CD4-positive, CD25-positive, alpha-beta regulatory T cell (primary cell): ENCODE data around the gene TCEA2. TPM values are rescaled to one million over a fixed set of nuclear protein-coding genes. Genes with fewer than 3 reads are reported as not detected.

Experiments used
- ATAC-seq, 2 donors: fragments of 150-1000 bp; cut with Tn5 transposase; one replicate each; pipeline ENCODE4 v1.10.0; 2021; ENCODE audit warnings: low read depth in 2 of 2, moderate number of reproducible peaks in 2 of 2, moderate library complexity in 1 of 2
- DNase-seq, 3 donors: peaks; one replicate each; pipeline versions ENCODE4 v3.0.0 to v3.0.0-alpha.2; 2012 to 2022; ENCODE audit warnings: mixed read lengths in 1 of 3
- H3K27ac ChIP-seq: one replicate; pipeline ENCODE4 v1.7.0; 2013; ENCODE audit warnings: mild to moderate bottlenecking, low read length; ENCODE audit not compliant: insufficient read depth, poor library complexity, severe bottlenecking
- H3K27me3 ChIP-seq: one replicate; pipeline ENCODE4 v1.7.0; 2013; ENCODE audit warnings: low read length; ENCODE audit not compliant: control insufficient read depth, insufficient read depth
- H3K36me3 ChIP-seq: one replicate; pipeline ENCODE4 v1.7.0; 2013; ENCODE audit warnings: mild to moderate bottlenecking, low read length, moderate library complexity; ENCODE audit not compliant: control insufficient read depth, insufficient read depth
- H3K4me1 ChIP-seq: 2 replicates; pipeline ENCODE4 v1.7.0; 2013; ENCODE audit warnings: mild to moderate bottlenecking, low read length; ENCODE audit not compliant: insufficient read depth, control insufficient read depth, poor library complexity, severe bottlenecking
- H3K4me3 ChIP-seq: one replicate; pipeline ENCODE4 v1.7.0; 2013; ENCODE audit warnings: low read depth, mild to moderate bottlenecking, low read length, moderate library complexity
- H3K9me3 ChIP-seq, 2 experiments: 1 replicate in 1 of 2; 2 replicates in 1 of 2; pipeline ENCODE4 v1.7.0; 2013; ENCODE audit warnings: low read length in 2 of 2, mild to moderate bottlenecking in 1 of 2, moderate library complexity in 1 of 2; ENCODE audit not compliant: control insufficient read depth in 2 of 2
- H3K27ac Mint-ChIP-seq, 3 donors: one replicate each; pipeline ENCODE4 v1.8.0; 2020 to 2022; ENCODE audit warnings: mild to moderate bottlenecking in 3 of 3, mixed read lengths in 3 of 3, moderate library complexity in 2 of 3
- H3K27me3 Mint-ChIP-seq: one replicate; pipeline ENCODE4 v1.8.0; 2022; ENCODE audit warnings: mild to moderate bottlenecking, mixed read lengths
- H3K36me3 Mint-ChIP-seq: one replicate; pipeline ENCODE4 v1.8.0; 2020; ENCODE audit warnings: mixed read lengths
- H3K4me1 Mint-ChIP-seq, 4 donors: one replicate each; pipeline ENCODE4 v1.8.0; 2020 to 2022; ENCODE audit warnings: mixed read lengths in 4 of 4, mild to moderate bottlenecking in 1 of 4
- H3K4me3 Mint-ChIP-seq, 4 donors: one replicate each; pipeline ENCODE4 v1.8.0; 2020 to 2022; ENCODE audit warnings: mild to moderate bottlenecking in 4 of 4, mixed read lengths in 4 of 4, moderate library complexity in 3 of 4
- H3K9me3 Mint-ChIP-seq, 7 donors: one replicate each; pipeline ENCODE4 v1.8.0; 2020 to 2022; ENCODE audit warnings: mixed read lengths in 7 of 7, mild to moderate bottlenecking in 3 of 7, moderate library complexity in 2 of 7
- polyA plus RNA-seq, 4 donors: library from polyadenylated mRNA; unstranded; fragments of 300-500 nt; fragmentation: Illumina TruSeq; gene quantifications; one replicate each; pipeline ENCODE4 v1.2.3, GENCODE V29; 2021
- total RNA-seq: library from RNA; stranded (reverse); gene quantifications from one replicate; pipeline ENCODE4 v1.2.3, GENCODE V29; 2022

The TCEA2 gene
- total and polyA plus RNA-seq, 5 donors from 2014 or later, result 17.7 to 27.1 (median 23.2) TPM

DNA sequence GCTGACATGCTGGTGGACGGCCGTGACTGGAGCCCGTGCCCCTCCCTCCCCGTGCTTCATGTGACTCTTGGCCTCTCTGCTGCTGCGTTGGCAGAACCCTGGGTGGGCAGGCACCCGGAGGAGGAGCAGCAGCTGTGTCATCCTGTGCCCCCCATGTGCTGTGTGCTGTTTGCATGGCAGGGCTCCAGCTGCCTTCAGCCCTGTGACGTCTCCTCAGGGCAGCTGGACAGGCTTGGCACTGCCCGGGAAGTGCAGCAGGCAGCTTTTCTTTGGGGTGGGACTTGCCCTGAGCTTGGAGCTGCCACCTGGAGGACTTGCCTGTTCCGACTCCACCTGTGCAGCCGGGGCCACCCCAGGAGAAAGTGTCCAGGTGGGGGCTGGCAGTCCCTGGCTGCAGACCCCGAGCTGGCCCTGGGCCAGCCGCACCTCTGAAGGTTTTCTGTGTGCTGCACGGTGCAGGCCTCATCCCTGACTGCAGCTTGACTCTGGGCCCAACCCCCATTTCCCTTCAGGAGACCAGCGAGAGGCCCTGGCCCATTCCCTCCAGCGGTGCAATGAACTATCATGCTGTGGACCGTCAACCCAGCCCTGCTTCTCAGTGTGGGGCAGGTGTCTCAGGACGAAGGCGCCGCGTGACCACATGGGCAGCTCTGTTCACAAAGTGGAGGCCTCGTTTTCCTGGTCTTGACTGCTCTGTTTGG, 36.2 kb downstream of the TCEA2 start:
- Histone ChIP-seq H3K36me3 (no peaks in the 10 kb centered on the region), H3K27me3 (peaks cover 6% of the 10 kb centered on the region), H3K27ac (no peak overlapping the region), H3K4me1 (peaks cover 10% of the 10 kb centered on the region), H3K4me3 (no peak overlapping the region), H3K9me3 (no peaks in the 10 kb centered on the region)
- peaks cover 0 to 5% (median 0%) of the 10 kb centered on the region in 7 donors for H3K9me3 Mint-ChIP-seq
- peaks cover 6% of the 10 kb centered on the region for H3K36me3 Mint-ChIP-seq
- peaks cover 22% of the 10 kb centered on the region for H3K27me3 Mint-ChIP-seq
- H3K27ac Mint-ChIP-seq, result no peak overlapping the region
- ATAC-seq (no peak), DNase-seq (no peak)
- peaks cover 0 to 15% (median 3%) of the 10 kb centered on the region in 4 donors for H3K4me1 Mint-ChIP-seq
- no peak overlapping the region for H3K4me3 Mint-ChIP-seq

DNA sequence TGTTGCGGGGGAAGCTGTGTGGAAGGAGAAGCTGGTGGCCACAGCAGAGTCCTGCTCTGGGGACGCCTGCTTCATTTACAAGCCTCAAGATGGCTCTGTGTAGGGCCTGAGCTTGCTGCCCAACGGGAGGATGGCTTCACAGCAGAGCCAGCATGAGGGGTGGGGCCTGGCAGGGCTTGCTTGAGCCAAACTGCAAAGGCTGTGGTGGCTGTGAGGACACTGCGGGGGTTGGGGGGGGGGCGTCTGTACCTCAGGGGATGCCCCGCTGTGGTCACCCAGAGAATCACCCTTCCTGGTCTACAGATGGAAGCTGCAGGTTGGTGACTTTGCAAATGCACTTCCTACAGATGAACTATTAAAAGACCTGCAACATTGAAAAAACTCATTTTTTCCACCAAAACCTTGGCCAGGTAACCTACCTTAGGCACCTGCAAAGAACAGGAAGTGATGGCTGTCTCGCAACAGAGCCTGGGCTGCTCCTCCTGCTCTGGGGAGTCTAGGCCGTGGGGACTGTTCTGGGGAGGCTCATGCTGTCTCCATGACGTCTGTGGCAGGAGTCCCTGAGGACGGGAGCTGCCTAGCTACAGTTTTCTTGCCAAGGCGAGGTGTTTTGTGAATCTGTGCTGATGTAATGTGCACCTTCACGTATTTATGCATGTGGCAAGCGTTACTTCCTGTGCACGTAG, 37.0 kb downstream of the TCEA2 start:
- Mint-ChIP-seq H3K4me3 (no peak overlapping the region), H3K4me1 (peaks cover 0 to 15% (median 3%) of the 10 kb centered on the region in 4 donors), H3K36me3 (peaks cover 6% of the 10 kb centered on the region), H3K27ac (no peak overlapping the region), H3K27me3 (peaks cover 22% of the 10 kb centered on the region), H3K9me3 (peaks cover 0 to 5% (median 0%) of the 10 kb centered on the region in 7 donors)
- Histone ChIP-seq H3K9me3 (no peaks in the 10 kb centered on the region), H3K36me3 (no peaks in the 10 kb centered on the region), H3K4me1 (peaks cover 10% of the 10 kb centered on the region), H3K27me3 (peaks cover 6% of the 10 kb centered on the region), H3K27ac (no peak overlapping the region), H3K4me3 (no peak overlapping the region)
- peak in 1 of 2 donors; percentile 45 for ATAC-seq
- peak in 1 of 3 donors; percentile 48 for DNase-seq

DNA sequence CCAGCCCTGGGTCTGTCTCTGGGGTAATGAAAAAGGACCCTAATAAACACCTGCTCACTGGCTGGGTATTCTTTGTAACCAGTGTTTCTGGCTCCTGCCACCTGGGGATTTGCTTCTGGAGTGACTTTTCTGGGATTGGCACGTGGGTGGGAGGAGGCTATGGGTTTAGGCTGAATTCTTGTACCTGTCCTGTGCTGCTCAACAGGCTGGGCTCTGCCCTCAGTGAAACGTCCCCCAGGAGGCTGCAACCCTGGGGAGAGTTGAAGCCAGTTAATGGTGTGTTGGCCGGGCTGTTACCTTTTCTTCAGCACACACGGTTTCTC, 37.5 kb downstream of the TCEA2 start:
- H3K4me1 ChIP-seq, result peaks cover 10% of the 10 kb centered on the region
- no peaks in the 10 kb centered on the region for H3K9me3 ChIP-seq
- H3K4me3 ChIP-seq, result no peak overlapping the region
- no peak overlapping the region for H3K27ac Mint-ChIP-seq
- H3K36me3 ChIP-seq, result no peaks in the 10 kb centered on the region
- H3K4me3 Mint-ChIP-seq, result no peak overlapping the region
- H3K36me3 Mint-ChIP-seq, result peaks cover 6% of the 10 kb centered on the region
- H3K27me3 ChIP-seq, result peaks cover 6% of the 10 kb centered on the region
- peaks cover 0 to 5% (median 0%) of the 10 kb centered on the region in 7 donors for H3K9me3 Mint-ChIP-seq
- peaks cover 0 to 15% (median 3%) of the 10 kb centered on the region in 4 donors for H3K4me1 Mint-ChIP-seq
- no peak for ATAC-seq
- H3K27ac ChIP-seq, result no peak overlapping the region
- no peak for DNase-seq
- H3K27me3 Mint-ChIP-seq, result peaks cover 22% of the 10 kb centered on the region

DNA sequence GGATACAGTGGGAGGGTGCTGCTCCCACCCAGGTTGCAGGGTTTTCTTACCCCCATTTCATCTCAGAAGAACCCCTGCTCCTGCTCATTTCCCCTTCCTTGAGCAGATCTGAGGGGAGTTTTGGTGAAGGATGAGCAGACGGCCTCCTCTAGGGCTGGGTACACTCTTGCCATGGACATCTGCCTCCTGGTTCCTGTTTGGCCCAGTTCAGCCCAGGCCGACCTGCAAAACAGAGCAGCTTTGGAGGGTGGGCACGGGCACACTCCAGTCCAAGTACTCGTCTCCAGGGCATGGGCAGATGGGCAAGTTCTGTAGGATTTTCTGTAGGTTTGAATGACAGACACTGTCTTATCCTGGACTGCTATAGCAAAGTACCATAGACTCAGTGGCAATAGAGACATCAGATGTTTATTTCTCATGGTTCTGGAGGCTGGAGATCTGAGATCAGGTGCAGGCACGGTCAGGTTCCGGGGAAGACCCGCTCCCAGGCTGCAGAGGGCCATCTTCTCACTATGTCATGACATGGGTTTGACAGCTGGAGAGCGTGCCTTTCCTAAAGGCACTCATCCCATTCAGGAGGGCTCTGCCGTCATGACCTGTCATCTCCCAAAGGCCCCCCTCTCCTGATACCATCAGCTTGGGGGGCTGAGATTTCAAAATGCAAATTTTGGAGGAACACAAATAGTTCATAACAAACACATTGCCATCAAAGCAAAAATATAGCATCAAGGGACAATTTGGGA, 38.1 kb downstream of the TCEA2 start:
- peaks cover 6% of the 10 kb centered on the region for H3K36me3 Mint-ChIP-seq
- H3K9me3 ChIP-seq, result no peaks in the 10 kb centered on the region
- H3K9me3 Mint-ChIP-seq, result peaks cover 0 to 5% (median 0%) of the 10 kb centered on the region in 7 donors
- H3K4me3 Mint-ChIP-seq, result peak overlapping the region in 1 of 4 donors; percentile 76
- peaks cover 22% of the 10 kb centered on the region for H3K27me3 Mint-ChIP-seq
- no peak for ATAC-seq
- peaks cover 10% of the 10 kb centered on the region for H3K4me1 ChIP-seq
- DNase-seq, result no peak
- no peak overlapping the region for H3K27ac Mint-ChIP-seq
- H3K27me3 ChIP-seq, result peaks cover 6% of the 10 kb centered on the region
- H3K36me3 ChIP-seq, result no peaks in the 10 kb centered on the region
- no peak overlapping the region for H3K4me3 ChIP-seq
- peaks cover 0 to 15% (median 3%) of the 10 kb centered on the region in 4 donors for H3K4me1 Mint-ChIP-seq
- no peak overlapping the region for H3K27ac ChIP-seq

DNA sequence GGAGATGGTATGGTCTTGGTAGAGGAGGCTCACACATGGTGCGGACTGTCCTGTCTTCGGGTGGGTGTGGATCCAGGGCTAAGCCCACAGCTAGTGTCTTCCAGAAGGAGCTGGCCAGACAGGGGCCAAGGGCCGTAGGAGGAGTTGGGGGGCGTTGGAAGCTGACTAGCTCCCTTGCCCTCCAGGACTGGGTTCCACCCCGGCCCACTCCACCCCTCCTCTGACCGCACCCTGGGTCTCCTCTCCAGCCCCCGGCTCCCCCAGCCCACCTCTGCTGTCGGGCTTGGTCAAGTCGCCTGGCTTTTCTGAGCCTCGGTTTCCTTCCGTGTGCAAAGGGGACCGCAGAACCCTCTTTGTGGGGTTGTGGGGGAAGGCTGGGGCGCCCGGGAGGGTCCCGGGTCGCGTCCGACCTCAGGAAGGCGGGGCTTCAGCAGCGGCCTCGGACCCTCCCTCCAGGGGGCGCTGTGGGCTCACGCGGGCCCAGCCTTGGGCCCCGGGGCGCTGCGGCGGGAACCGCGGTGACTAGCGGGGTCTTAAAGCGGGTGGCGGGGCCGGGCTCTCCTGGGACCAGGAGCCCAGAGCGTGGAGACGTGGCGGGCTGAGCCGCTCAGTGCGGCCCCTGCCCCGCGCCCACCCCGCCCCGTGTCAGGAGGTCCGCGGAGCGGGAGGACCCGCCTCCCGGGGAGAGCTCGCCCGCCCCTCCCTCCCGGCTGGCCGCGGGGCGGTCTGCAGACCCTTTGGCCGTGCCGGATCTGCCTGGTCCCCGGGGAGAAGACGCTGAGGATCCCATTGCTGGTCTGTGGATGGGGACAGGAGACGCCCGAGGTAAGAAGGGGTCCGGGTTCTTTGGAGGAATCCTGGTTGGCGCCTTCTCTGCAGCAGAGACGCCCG, 39.0 kb downstream of the TCEA2 start:
- H3K4me3 ChIP-seq, result no peak overlapping the region
- H3K4me1 Mint-ChIP-seq, result peaks cover 0 to 17% (median 0%) of the 10 kb centered on the region in 4 donors
- peak; percentile 59 to 61 for ATAC-seq
- H3K36me3 Mint-ChIP-seq, result peaks cover under 1% of the 10 kb centered on the region
- no peaks in the 10 kb centered on the region for H3K36me3 ChIP-seq
- peaks cover 10% of the 10 kb centered on the region for H3K4me1 ChIP-seq
- peaks cover 0 to under 1% (median 0%) of the 10 kb centered on the region in 7 donors for H3K9me3 Mint-ChIP-seq
- peak; percentile 46 to 56 (median 50) for DNase-seq
- peaks cover 22% of the 10 kb centered on the region for H3K27me3 Mint-ChIP-seq
- H3K27me3 ChIP-seq, result peaks cover 6% of the 10 kb centered on the region
- H3K9me3 ChIP-seq, result no peaks in the 10 kb centered on the region
- peak overlapping the region in 2 of 4 donors; percentile 15 to 76 for H3K4me3 Mint-ChIP-seq
- no peak overlapping the region for H3K27ac Mint-ChIP-seq
- no peak overlapping the region for H3K27ac ChIP-seq

DNA sequence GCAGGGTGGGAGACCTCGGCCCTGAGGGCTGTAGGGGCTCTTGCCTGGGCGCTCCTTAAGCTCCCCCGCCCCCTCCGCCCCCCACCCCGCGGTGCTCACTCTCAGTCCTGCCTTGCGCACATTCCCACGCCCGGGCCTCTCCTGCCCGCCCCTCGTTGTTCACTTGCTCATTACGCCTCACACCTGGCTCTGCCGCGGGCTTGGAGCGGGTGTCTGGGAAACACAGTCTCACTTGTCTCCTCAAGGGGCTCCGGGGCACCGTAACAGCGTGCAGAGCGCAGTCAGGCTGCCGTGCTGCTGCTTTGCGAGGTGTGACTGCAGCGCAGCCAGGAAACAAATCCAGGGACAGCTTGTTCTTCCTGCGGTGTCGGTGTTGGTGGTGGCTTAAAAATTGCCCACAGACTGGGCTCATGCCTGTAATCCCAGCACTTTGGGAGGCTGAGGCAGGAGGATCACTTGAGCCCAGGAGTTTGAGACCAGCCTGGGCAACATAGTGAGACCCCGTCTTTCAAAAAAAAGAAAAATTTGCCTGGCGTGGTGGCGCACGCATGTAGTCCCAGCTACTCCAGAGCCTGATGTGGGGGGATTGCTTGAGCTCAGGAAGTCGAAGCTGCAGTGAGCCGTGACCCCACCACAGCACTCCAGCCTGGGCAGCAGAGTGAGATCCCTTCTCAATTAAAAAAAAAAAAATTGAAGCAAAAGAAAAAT, 39.8 kb downstream of the TCEA2 start:
- Histone ChIP-seq H3K36me3 (no peaks in the 10 kb centered on the region), H3K27me3 (peaks cover 6% of the 10 kb centered on the region), H3K27ac (no peak overlapping the region), H3K4me3 (no peak overlapping the region), H3K4me1 (peaks cover 10% of the 10 kb centered on the region), H3K9me3 (no peaks in the 10 kb centered on the region)
- peak overlapping the region in 3 of 4 donors; percentile 56 to 75 (median 63) for H3K4me3 Mint-ChIP-seq
- H3K36me3 Mint-ChIP-seq, result no peaks in the 10 kb centered on the region
- H3K27me3 Mint-ChIP-seq, result peaks cover 22% of the 10 kb centered on the region
- ATAC-seq (no peak), DNase-seq (no peak)
- H3K9me3 Mint-ChIP-seq, result no peaks in the 10 kb centered on the region
- peaks cover 0 to 22% (median 0%) of the 10 kb centered on the region in 4 donors for H3K4me1 Mint-ChIP-seq
- no peak overlapping the region for H3K27ac Mint-ChIP-seq
